Measurements from ENCODE around the gene RCC1.
"Not testable (repeated sequence)": the region's sequence is repeated elsewhere in the genome, so short reads cannot be mapped to it uniquely, and the experiment has no call there.

Gene RCC1

GRCh38 chr1:28548318-28548717 lies 42.5 kb downstream of the RCC1 start:
- DNase-seq (ENCODE audit: low read depth in 2 of 2), result no peak

GRCh38 chr1:28551381-28551780 lies 45.5 kb downstream of the RCC1 start:
- DNase-seq (ENCODE audit: low read depth in 2 of 2), result no peak

GRCh38 chr1:28552758-28553663 lies 47.2 kb downstream of the RCC1 start, which contains the start of gene TRNAU1AP:
TRNAU1AP (plus strand) TSS chr1:28553085; CDS start chr1:28553111, 26 bp downstream.
- peak; percentile 91 to 93 for DNase-seq (ENCODE audit: low read depth in 2 of 2)

GRCh38 chr1:28560886-28561285 lies 55.0 kb downstream of the RCC1 start:
- no peak for DNase-seq (ENCODE audit: low read depth in 2 of 2)

- DNase-seq (ENCODE audit: low read depth in 2 of 2), result no peak
Measured at GRCh38 chr1:28564310-28564709, 58.5 kb downstream of the RCC1 start.

GRCh38 chr1:28565040-28565439 lies 59.2 kb downstream of the RCC1 start:
- no peak for DNase-seq (ENCODE audit: low read depth in 2 of 2)

- no peak for DNase-seq (ENCODE audit: low read depth in 2 of 2)
Measured at GRCh38 chr1:28565726-28566125, 59.9 kb downstream of the RCC1 start.

GRCh38 chr1:28566931-28567330 lies 61.1 kb downstream of the RCC1 start:
- no peak for DNase-seq (ENCODE audit: low read depth in 2 of 2)

GRCh38 chr1:28571911-28572310 lies 66.1 kb downstream of the RCC1 start:
- DNase-seq (ENCODE audit: low read depth in 2 of 2), result no peak

- not testable (repeated sequence) for DNase-seq (ENCODE audit: low read depth in 2 of 2)
Measured at GRCh38 chr1:28572891-28573290, 67.0 kb downstream of the RCC1 start.

GRCh38 chr1:28573564-28573963 lies 67.7 kb downstream of the RCC1 start:
- no peak for DNase-seq (ENCODE audit: low read depth in 2 of 2)

GRCh38 chr1:28577052-28577678 lies 71.3 kb downstream of the RCC1 start:
- DNase-seq (ENCODE audit: low read depth in 2 of 2), result no peak

GRCh38 chr1:28577738-28578536 lies 72.1 kb downstream of the RCC1 start:
- DNase-seq (ENCODE audit: low read depth in 2 of 2), result no peak

GRCh38 chr1:28578696-28579218 lies 72.9 kb downstream of the RCC1 start:
- DNase-seq (ENCODE audit: low read depth in 2 of 2), result no peak

GRCh38 chr1:28579401-28579800 lies 73.6 kb downstream of the RCC1 start:
- DNase-seq (ENCODE audit: low read depth in 2 of 2), result no peak

- DNase-seq (ENCODE audit: low read depth in 2 of 2), result peak; percentile 26 to 33
Measured at GRCh38 chr1:28580722-28581530, 75.1 kb downstream of the RCC1 start.

- peak; percentile 85 to 89 for DNase-seq (ENCODE audit: low read depth in 2 of 2)
Measured at GRCh38 chr1:28581531-28582247, 75.8 kb downstream of the RCC1 start.

GRCh38 chr1:28582248-28582615 lies 76.4 kb downstream of the RCC1 start:
- no peak for DNase-seq (ENCODE audit: low read depth in 2 of 2)

- not testable (repeated sequence) for DNase-seq (ENCODE audit: low read depth in 2 of 2)
Measured at GRCh38 chr1:28586585-28587391, 80.9 kb downstream of the RCC1 start.

All from stimulated activated CD4-positive, alpha-beta T cell treated with anti-CD3 and anti-CD28 coated beads, Interleukin-1b, Interleukin-23, amount 100 ng/mL, for 1 hour (primary cell).